Measurements from ENCODE around the gene LRRC4.

LRRC4 gene

GRCh38 chr7:128044064-128044463, 12.8 kb upstream of the LRRC4 start:
- ChIA-PET POLR2A (no interaction called here), CTCF (interaction anchor here (1.5 to 2.0 kb wide), 4 partner anchors 11 to 336 kb away, joined by 4 to 7 read pairs (median 4); no protein-coding TSS in a partner anchor)
- no peak overlapping the region for H3K4me3 ChIP-seq (ENCODE audit: low read depth, low read length)
- TF ChIP-seq CTCF (IDR thresholded peaks at IDR 0.05; ENCODE audit: insufficient read depth, low read length, missing control alignments), result no peak
- DNase-seq (ENCODE audit: low read depth, low spot score), result no peak

GRCh38 chr7:128042012-128042411, 10.8 kb upstream of the LRRC4 start:
- POLR2A ChIA-PET, result no interaction called here
- TF ChIP-seq CTCF (IDR thresholded peaks at IDR 0.05; ENCODE audit: insufficient read depth, low read length, missing control alignments), result no peak
- no peak overlapping the region for H3K4me3 ChIP-seq (ENCODE audit: low read depth, low read length)
- CTCF ChIA-PET, result interaction anchor here (0.9 to 2.4 kb wide), 5 partner anchors 9 to 167 kb away, joined by 3 to 10 read pairs (median 4); no protein-coding TSS in a partner anchor
- no peak for DNase-seq (ENCODE audit: low read depth, low spot score)

- TF ChIP-seq CTCF (IDR thresholded peaks at IDR 0.05; ENCODE audit: insufficient read depth, low read length, missing control alignments), result no peak
- POLR2A ChIA-PET, result no interaction called here
- H3K4me3 ChIP-seq (ENCODE audit: low read depth, low read length), result no peak overlapping the region
- no peak for DNase-seq (ENCODE audit: low read depth, low spot score)
- CTCF ChIA-PET, result interaction anchor here (0.9 to 2.4 kb wide), 6 partner anchors 9 to 168 kb away, joined by 3 to 10 read pairs (median 6); no protein-coding TSS in a partner anchor
Observed at GRCh38 chr7:128041203-128041602, 10.0 kb upstream of the LRRC4 start.

DNA sequence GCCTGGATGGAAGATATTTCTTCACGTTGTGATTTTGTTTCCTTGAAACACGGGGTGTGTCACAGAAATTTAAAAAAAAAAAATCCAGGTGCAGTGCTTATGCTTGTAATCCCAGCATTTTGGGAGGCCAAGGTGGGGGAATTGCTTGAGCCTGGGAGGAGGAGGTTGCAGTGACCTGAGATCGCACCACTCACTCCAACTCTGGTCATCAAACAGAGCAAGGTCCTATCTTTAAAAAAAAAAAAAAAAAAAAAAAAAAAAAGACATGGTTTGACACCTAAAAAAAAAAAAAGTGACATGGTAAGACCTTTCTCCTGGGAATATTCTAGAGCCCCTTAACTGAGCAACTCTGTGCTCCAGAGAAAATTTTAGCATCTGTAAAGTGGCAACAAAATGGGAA, 9.0 kb upstream of the LRRC4 start:
- no peak overlapping the region for H3K4me3 ChIP-seq (ENCODE audit: low read depth, low read length)
- no peak for TF ChIP-seq CTCF (IDR thresholded peaks at IDR 0.05; ENCODE audit: insufficient read depth, low read length, missing control alignments)
- POLR2A ChIA-PET, result no interaction called here
- CTCF ChIA-PET, result interaction anchor here (0.6 to 2.4 kb wide), 3 partner anchors 11 to 127 kb away, joined by 3 to 10 read pairs (median 5); no protein-coding TSS in a partner anchor
- no peak for DNase-seq (ENCODE audit: low read depth, low spot score)

DNA sequence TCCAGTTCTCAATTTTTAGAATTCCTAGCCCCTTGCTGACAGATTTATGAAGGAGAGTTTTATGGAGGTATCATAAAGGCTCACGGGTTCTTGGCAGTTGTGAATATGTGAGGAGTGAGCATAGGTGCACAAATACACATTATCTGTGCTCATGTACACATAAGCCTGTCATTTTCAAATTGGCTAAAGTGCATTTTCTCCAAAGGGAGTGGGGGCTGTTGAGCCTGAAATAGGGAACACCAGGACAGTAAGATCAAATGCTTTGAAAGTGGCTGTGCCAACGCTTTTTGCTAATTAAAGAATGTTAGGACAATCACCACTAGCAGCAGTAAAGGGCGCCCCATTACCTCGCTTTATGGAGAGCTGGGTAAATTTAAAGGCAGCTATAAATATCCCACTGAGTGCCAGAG, 8.3 kb upstream of the LRRC4 start:
- no peak for TF ChIP-seq CTCF (IDR thresholded peaks at IDR 0.05; ENCODE audit: insufficient read depth, low read length, missing control alignments)
- H3K4me3 ChIP-seq (ENCODE audit: low read depth, low read length), result no peak overlapping the region
- ChIA-PET POLR2A (no interaction called here), CTCF (interaction anchor here (1.2 to 2.2 kb wide), 2 partner anchors 170 to 331 kb away, joined by 3 to 8 read pairs; no protein-coding TSS in a partner anchor)
- DNase-seq (ENCODE audit: low read depth, low spot score), result no peak

- POLR2A ChIA-PET, result no interaction called here
- H3K4me3 ChIP-seq (ENCODE audit: low read depth, low read length), result no peak overlapping the region
- DNase-seq (ENCODE audit: low read depth, low spot score), result no peak
- CTCF ChIA-PET, result interaction anchor here (2.2 kb wide), 1 partner anchor 171 kb away, joined by 8 read pairs; no protein-coding TSS in a partner anchor
- no peak for TF ChIP-seq CTCF (IDR thresholded peaks at IDR 0.05; ENCODE audit: insufficient read depth, low read length, missing control alignments)
Observed at GRCh38 chr7:128037880-128038619, 6.8 kb upstream of the LRRC4 start.

Data from AG04449 (cell line).